ENCODE results near the gene PRUNE2.
A peak's percentile ranks its signal among the peaks of the same experiment; 100 is the strongest.

The PRUNE2 gene

DNA sequence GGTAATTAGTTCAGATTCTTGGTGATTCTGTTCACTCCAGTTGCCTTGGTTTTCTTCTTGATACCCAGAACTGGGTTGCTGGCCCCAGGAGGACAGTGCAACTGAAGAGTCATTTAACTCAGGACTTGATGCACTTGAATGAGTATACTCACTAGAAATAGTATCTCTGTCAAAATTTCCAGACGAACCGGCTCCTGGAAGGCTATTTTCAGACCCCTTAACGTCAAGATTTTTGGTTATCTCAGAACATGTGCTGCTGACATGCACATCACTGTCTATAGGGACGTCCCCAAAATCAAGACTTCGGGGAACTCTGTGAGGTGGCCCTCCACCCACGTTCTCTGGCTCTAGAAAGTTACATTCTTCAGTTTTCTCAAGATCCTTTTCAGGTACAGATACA is 198.4 kb downstream of the PRUNE2 start:
- DNase-seq (ENCODE audit: low read depth) = no peak
- no peak overlapping the region for H3K4me3 ChIP-seq (ENCODE audit: low read depth, low read length)
- TF ChIP-seq, protein P1, sequence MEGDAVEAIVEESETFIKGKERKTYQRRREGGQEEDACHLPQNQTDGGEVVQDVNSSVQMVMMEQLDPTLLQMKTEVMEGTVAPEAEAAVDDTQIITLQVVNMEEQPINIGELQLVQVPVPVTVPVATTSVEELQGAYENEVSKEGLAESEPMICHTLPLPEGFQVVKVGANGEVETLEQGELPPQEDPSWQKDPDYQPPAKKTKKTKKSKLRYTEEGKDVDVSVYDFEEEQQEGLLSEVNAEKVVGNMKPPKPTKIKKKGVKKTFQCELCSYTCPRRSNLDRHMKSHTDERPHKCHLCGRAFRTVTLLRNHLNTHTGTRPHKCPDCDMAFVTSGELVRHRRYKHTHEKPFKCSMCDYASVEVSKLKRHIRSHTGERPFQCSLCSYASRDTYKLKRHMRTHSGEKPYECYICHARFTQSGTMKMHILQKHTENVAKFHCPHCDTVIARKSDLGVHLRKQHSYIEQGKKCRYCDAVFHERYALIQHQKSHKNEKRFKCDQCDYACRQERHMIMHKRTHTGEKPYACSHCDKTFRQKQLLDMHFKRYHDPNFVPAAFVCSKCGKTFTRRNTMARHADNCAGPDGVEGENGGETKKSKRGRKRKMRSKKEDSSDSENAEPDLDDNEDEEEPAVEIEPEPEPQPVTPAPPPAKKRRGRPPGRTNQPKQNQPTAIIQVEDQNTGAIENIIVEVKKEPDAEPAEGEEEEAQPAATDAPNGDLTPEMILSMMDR (IDR thresholded peaks at IDR 0.05; ENCODE audit: low read depth, low read length, missing control alignments) = no peak

DNA sequence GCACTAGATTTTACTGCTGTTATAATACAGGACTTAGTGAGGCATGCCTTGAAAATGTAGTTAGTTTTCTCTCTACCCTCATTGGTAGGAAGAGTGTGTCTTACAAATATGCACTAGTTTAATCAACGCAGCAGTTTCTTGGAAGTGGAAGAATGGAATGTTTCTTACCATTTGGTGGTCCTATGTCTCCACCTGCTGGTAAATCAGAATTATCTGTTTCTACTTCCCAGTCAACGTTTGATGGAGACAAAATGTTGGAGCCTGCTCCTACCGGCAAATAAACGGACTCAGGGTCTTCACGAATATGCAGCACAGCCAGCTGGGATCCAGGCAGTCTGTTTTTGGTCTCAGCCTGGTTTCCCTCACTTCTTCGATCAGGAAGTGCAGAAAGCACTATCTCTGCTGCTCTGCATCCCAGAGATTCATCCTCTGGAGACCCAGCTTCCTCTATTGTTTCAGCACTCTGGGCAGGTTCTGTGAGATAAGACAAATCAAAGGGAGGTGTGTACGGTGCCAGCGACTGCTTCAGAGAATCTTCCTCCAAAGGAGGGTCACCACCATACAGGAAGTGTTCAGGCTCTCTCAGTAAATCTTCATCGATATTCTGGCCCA is 201.2 kb downstream of the PRUNE2 start:
- no peak overlapping the region for H3K4me3 ChIP-seq (ENCODE audit: low read depth, low read length)
- peak; percentile 40 for DNase-seq (ENCODE audit: low read depth)
- TF ChIP-seq, protein P1 (IDR thresholded peaks at IDR 0.05; ENCODE audit: low read depth, low read length, missing control alignments) = peak; percentile 56

DNA sequence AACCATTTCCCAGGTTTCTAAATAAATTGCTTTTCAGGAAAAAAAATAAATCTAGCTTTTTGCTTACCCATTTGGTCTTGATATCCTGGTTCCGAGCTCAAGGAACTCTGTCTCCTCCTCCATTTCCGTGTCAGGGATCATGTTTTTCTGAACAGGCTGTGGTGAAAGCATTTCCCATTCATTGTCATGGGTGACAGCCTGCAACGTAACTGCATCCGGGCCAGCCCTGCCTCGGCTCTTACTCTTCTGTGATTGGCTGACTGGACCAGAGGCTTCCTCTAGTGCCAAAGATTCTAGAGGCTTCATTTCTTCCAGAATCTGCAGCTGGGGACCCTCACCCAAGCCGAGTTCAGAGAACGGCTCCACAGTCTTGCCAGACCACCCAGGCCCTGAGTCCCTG is 202.6 kb downstream of the PRUNE2 start:
- DNase-seq (ENCODE audit: low read depth) = no peak
- TF ChIP-seq, protein P1 (IDR thresholded peaks at IDR 0.05; ENCODE audit: low read depth, low read length, missing control alignments) = no peak
- no peak overlapping the region for H3K4me3 ChIP-seq (ENCODE audit: low read depth, low read length)

DNA sequence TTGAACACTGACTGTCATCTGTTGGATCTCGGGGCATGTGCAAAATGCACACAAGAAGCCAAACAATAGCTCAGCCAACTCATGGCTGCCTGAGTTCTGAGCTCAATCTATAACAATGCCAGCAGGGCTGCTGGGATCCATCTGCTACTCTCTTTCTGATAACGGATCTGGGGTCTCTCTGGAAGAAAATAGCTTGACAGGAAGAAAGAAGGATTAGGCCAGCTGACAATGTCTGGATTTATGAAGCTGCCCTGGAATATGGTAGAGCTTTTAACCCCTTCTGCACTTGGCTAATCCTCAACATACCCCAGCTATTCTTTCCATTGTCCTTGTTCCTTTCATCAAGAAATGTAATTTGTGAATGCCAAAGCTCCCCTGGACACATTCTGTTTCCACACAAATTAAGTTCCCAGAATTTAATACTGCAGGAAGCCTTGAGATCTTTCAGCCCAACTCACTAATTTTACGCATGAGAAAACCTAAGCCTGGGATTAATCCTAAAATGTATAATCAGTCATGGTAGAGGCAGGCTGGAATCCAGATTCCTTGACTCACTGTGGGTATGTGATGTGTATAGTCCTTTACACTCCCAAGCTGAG is 204.4 kb downstream of the PRUNE2 start:
- no peak for DNase-seq (ENCODE audit: low read depth)
- no peak overlapping the region for H3K4me3 ChIP-seq (ENCODE audit: low read depth, low read length)
- TF ChIP-seq, protein P1 (IDR thresholded peaks at IDR 0.05; ENCODE audit: low read depth, low read length, missing control alignments) = no peak

DNA sequence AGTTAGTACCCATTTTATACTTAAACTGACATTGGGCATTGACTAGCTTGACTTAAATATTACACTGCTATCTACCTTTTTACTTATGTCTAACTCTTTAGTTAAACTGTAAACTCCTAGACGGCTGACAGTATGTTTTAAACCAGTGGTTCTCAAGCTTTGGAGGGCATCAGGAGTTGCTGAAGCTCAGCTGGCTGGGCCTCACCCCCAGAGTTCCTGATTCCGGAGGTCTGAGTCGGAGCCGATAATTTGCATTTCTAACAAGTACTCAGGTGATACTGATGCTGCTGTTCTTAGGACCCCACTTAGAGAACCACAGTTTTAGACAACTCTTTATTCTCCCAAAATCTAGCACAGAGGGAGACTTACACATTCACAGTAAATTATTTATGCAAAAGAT is 205.0 kb downstream of the PRUNE2 start:
- DNase-seq (ENCODE audit: low read depth) = no peak
- H3K4me3 ChIP-seq (ENCODE audit: low read depth, low read length) = no peak overlapping the region
- TF ChIP-seq, protein P1 (IDR thresholded peaks at IDR 0.05; ENCODE audit: low read depth, low read length, missing control alignments) = no peak

DNA sequence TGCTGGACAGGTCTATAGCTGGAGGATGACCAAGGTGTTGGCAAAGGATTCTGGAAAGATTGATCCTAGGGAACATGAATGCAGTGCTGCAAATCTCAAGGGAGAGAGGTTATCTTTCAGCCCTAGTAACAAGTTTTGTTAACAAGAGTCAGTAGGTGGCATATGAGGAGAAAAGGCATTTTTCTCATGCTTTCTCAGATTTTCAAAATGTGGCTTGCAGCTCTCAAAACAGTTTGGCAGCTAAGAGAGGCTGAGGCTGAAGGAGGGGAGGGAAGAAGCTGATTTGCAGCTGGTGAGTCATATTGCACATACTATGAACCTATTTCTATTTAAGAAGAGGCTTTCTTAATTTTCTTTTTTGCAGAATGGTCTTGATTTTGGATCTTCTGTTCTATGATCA is 205.9 kb downstream of the PRUNE2 start:
- no peak for DNase-seq (ENCODE audit: low read depth)
- H3K4me3 ChIP-seq (ENCODE audit: low read depth, low read length) = no peak overlapping the region
- TF ChIP-seq, protein P1 (IDR thresholded peaks at IDR 0.05; ENCODE audit: low read depth, low read length, missing control alignments) = no peak

DNA sequence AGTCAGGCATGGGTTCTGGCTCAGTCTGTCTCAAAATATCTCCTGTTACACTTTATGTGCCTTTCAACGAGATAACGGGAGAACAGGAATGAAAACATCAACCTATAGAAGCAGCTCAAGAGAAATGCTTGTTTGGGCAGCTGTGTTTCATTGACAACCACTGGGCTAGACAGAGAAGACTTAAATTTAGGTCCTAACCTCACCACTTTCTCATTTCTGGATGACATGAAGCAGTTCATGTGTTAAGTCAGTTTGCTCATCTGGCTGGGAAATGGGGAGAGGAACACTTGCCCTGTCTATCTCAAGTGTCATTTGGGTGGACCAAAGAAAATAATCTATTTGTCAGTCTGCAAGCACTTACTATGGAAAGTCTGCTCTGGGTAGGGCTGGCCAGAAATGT is 208.4 kb downstream of the PRUNE2 start:
- no peak overlapping the region for H3K4me3 ChIP-seq (ENCODE audit: low read depth, low read length)
- TF ChIP-seq, protein P1 (IDR thresholded peaks at IDR 0.05; ENCODE audit: low read depth, low read length, missing control alignments) = no peak
- no peak for DNase-seq (ENCODE audit: low read depth)

Measured in GM12864 (cell line).